LNCAP (cell line): Measurements from ENCODE around the gene POLL.

Source experiments
- TF ChIP-seq, protein P1 (sequence below): fragments of 450-650 bp; IDR thresholded peaks from 2 replicates; pipeline ENCODE4 v1.5.1; 2017; ENCODE audit warnings: mild to moderate bottlenecking

POLL gene

DNA sequence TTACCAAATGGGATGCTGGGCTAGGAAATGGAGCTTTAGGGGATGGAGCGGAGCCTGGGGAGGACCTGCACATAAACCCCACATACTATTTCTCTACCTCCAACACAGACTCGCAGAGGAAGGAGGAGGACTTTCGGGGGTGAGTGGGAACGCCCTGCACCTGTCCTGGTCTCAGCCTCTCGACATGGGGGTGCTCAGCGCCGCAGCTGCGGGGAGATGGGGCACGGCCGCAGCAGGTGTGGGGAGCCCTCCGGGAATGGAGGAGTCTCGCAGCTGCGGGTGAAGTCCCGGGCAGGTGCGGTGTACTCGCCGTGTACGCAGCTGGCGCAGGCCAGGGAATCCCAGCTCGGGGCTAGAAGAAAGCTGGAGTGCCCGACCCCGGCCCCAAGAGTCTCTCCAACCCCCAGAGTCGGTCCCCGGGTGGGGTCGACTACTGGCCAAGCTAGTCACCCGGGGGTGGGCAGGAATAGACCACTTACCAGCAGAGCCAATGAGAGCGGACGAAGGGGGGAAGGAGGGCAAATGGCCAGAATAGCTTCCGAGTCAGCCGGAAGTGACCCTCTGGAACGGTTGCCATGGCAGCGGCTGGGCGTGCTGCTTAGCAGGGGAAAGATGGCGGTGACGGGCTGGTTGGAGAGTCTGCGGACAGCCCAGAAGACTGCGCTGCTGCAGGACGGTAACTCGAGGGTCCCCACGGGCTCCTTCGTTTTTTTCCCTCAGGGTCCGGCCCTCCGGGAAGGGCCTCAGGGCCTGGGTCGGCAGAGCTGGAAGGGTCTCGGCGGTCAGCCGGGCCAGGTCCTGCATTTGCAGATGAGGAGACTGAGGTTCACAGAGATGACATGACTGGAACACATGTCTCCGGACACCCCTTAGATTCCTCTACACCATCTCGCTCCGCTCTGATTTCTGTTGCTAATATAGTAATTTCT is at the start of gene POLL, which contains the start of gene DPCD:
Gene POLL, minus strand, starts transcription at position 533 of the 929 bp plus-strand sequence. CDS start 897 bp downstream, outside the sequence.
Gene DPCD, plus strand, starts transcription at position 597 of the 929 bp plus-strand sequence. Its CDS starts 16 bp downstream, at position 613.
- TF ChIP-seq, protein P1, sequence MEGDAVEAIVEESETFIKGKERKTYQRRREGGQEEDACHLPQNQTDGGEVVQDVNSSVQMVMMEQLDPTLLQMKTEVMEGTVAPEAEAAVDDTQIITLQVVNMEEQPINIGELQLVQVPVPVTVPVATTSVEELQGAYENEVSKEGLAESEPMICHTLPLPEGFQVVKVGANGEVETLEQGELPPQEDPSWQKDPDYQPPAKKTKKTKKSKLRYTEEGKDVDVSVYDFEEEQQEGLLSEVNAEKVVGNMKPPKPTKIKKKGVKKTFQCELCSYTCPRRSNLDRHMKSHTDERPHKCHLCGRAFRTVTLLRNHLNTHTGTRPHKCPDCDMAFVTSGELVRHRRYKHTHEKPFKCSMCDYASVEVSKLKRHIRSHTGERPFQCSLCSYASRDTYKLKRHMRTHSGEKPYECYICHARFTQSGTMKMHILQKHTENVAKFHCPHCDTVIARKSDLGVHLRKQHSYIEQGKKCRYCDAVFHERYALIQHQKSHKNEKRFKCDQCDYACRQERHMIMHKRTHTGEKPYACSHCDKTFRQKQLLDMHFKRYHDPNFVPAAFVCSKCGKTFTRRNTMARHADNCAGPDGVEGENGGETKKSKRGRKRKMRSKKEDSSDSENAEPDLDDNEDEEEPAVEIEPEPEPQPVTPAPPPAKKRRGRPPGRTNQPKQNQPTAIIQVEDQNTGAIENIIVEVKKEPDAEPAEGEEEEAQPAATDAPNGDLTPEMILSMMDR = no peak

DNA sequence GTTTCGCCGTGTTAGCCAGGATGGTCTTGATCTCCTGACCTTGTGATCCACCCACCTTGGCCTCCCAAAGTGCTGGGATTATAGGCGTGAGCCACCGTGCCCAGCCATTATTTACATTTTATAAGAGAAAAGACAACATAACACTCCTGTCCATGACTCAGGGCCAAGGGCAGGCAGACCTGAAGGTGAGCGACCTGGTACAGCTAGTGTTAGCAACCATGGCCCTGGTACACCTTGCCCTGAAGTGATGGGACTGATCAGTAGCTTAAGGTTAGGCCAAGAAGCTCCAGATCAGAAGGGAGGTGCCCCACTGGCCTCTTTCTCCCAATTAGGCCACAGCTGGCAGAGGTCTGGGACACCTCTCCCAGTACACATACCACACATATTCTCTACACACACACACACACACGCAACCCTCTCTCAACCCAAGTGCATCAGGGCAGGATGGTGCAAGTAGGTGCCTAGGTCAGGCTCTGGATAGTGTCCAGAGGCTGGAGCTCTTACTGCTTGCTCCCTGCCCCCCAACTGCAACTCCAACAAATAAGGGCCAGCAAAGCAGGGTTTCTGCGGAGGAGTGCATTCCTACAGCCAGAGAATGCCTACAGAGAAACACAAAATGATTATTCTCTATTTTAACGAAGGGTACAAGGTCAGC is 43.9 kb upstream of the POLL start:
- TF ChIP-seq, protein P1 = no peak

DNA sequence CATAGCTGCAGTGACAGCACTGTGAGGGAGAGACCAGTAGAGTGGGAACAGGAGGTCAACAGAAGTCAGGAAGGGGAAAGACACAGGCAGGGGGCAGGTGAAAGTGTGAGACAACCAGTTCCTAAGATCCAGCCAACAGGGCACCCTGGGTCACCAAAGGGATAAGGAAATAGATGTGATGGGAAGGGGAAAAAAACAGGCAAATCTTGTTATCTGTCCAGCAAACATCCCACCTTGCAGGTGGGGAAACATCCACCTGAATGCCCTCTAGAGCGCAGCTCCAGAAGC is 42.5 kb upstream of the POLL start:
- TF ChIP-seq, protein P1 = no peak

DNA sequence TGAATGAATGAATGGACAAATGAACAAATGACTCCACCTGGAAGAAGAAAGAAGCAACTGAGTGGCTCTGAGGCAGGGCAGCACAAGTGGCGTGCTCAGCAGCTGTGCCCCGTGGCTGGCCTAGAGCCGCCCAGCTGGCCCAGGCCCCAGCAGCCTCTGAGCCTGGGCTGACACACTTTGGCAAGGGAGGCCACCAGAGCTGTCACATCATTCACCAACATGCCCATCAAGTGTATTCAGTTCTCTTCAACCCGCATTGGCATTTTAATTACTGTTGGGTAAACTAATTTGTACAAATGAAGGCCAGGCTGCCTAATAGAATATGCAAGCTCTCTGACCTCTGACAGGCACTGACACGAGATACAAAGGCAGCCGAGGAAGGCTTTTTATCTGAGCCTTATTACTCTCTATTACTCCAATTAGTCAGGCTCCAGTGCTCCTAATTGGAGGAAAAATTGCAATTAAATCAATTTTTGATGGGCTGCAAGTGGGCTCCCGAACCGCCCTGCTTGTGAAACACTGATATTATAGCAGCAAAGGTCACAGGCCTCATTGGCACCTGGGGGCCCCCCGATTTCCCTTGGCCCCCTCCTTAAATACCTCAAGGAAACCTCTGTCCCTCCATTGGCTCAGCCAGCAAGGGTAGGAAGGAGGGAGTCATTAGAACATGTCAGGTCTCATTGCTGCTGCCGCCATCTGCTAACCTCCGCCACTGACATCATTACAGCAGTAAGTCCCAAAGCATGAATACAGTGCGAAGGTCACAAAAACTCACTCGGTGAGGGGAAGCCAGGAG is 42.0 kb upstream of the POLL start:
- TF ChIP-seq, protein P1 = no peak

DNA sequence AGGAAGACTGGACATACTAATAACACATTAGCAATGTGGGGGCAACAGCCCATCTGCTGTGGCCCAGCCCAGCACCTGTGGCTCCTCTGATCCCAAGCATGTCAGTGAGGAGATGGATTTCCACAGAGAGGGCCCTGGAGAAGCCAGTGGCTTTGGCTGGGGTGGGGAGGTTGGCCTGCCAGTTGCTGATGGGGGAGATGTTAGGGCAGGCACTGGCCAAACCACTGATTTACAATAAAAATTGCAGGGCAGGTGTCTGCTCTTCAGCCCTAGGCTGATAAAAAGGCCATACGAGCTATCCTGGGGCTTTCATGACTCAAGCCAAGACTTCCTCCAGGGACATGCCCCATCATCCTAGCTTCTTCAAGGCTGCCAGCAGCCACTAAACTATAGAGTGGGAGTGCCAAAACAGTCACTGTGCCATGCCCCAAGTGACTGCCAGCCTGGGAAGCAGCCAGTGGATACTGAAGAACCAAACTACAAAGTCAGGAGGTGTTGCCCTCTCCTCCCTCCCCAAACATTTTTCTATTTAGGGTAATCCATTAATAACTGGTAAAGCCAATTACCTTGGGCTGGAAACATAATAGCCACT is 37.9 kb upstream of the POLL start:
- TF ChIP-seq, protein P1 = no peak

DNA sequence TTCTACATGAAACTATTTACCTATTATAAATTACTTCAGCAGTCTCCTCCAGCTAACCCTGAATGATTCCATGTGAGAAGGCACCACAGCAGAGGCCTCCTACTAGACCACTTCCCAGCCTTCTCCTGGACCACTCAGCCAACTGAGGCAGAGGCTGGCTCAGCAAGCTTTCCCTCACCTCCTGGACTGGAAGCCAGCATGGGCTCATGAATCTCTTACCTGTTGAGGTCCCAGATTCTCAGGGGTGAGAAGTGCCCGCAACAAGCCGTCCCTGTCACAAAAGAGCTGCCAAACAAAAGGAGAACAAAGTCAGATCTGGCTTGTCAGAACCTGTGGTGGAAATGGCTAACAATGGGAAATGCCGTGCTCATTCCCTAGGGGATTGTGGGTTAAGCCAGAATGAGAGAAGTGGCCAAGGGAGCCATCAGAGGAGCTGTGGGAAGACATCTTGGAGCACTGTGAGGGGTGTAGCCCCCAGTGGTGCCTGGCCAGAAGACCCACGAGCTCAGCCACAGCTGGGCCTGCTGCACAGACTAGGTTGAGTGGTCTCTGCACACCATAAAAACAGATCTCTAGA is 36.6 kb upstream of the POLL start:
- TF ChIP-seq, protein P1 = no peak

DNA sequence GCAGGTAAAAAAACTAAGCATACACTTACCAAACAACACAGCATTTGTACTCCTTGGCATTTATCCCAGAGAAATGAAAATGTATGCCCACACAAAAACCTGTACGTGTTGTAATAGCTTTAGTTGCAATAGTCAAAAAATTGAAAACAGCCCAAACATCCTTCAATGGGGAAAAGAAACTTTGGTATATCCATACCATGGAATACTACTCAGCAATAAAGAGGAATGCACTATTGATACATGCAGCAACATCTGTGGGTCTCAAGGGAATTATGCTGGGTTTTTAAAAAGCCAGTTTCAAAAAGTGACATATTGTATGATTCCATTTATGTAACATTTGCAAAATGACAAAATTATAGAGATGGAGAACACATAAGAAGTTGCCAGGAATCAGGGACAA is 35.5 kb upstream of the POLL start:
- TF ChIP-seq, protein P1 = no peak
